Measurements from ENCODE around the gene LCN15.

Gene LCN15

GRCh38 chr9:136740069-136740468, 24.2 kb downstream of the LCN15 start:
- DNase-seq (ENCODE audit: insufficient read length, low spot score) (no peak), FAIRE-seq (no peak)
- TF ChIP-seq, protein P1, sequence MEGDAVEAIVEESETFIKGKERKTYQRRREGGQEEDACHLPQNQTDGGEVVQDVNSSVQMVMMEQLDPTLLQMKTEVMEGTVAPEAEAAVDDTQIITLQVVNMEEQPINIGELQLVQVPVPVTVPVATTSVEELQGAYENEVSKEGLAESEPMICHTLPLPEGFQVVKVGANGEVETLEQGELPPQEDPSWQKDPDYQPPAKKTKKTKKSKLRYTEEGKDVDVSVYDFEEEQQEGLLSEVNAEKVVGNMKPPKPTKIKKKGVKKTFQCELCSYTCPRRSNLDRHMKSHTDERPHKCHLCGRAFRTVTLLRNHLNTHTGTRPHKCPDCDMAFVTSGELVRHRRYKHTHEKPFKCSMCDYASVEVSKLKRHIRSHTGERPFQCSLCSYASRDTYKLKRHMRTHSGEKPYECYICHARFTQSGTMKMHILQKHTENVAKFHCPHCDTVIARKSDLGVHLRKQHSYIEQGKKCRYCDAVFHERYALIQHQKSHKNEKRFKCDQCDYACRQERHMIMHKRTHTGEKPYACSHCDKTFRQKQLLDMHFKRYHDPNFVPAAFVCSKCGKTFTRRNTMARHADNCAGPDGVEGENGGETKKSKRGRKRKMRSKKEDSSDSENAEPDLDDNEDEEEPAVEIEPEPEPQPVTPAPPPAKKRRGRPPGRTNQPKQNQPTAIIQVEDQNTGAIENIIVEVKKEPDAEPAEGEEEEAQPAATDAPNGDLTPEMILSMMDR (IDR thresholded peaks at IDR 0.05; ENCODE audit: insufficient read depth, missing control alignments) = no peak

DNA sequence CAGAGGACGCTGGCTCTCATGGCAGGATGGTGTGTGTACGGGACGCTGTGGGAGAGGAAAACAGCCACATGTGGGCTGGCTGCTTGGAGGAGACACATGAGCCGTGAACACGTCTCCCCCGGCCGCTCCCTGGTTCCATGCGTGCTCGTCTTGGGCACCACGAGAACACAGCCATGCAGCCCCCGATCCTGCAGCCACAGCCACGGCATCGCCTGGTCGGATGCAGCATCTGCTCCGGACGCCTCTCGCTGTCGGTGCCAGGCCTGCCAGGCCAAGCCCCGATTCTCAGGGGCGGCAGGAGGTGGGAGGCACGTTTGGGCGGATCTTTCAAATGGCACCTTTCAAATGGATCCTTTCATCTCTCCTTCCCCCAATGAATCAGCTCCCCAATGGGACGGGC, 24.8 kb downstream of the LCN15 start:
- FAIRE-seq (no peak), DNase-seq (ENCODE audit: insufficient read length, low spot score) (no peak)
- TF ChIP-seq, protein P1 (IDR thresholded peaks at IDR 0.05; ENCODE audit: insufficient read depth, missing control alignments) = no peak

- TF ChIP-seq, protein P1 (IDR thresholded peaks at IDR 0.05; ENCODE audit: insufficient read depth, missing control alignments) = no peak
- FAIRE-seq (no peak), DNase-seq (ENCODE audit: insufficient read length, low spot score) (no peak)
Measured at GRCh38 chr9:136738960-136739359, 25.4 kb downstream of the LCN15 start.

DNA sequence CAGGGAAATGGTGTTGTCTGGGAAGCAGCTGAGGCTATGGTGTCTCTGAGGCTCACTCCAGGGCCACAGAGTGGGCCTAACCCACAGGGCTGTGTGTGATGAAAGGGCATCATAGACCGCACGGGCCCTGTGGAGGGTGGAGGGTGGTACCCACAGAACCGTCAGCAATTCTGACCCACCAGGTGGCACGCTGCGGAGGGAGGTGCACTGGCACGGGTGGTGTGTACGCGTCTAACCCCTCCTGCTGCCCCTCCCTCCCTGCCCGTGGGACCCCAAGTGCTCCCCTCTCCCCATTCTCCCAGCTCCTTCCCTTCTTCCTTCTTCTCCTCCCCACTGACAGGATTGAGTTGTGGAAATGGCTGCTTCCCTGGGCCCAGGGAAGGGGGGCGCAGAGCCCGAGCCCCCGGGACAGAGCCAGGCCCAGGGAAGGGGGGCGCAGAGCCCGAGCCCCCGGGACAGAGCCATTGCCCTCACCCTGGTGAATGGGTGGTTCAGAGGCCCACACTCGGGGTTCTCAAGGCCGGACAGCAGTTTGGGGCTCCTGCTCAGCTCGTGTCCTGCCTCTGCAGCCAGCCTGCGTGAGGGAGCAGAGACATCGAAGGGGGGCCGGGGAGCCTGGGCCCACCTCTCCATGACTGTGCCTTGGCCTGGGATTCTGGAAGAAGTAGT, 28.4 kb downstream of the LCN15 start:
- FAIRE-seq (no peak), DNase-seq (ENCODE audit: insufficient read length, low spot score) (no peak)
- TF ChIP-seq, protein P1 (IDR thresholded peaks at IDR 0.05; ENCODE audit: insufficient read depth, missing control alignments) = no peak

- no peak for FAIRE-seq
Measured at GRCh38 chr9:136734837-136735496, 29.4 kb downstream of the LCN15 start.

GRCh38 chr9:136733611-136734010, 30.7 kb downstream of the LCN15 start:
- TF ChIP-seq, protein P1 (IDR thresholded peaks at IDR 0.05; ENCODE audit: insufficient read depth, missing control alignments) = no peak
- no peak for DNase-seq (ENCODE audit: insufficient read length, low spot score)
- FAIRE-seq = no peak

More at GRCh38 chr9:136734837-136735496, 29.4 kb downstream of the LCN15 start:
- TF ChIP-seq, protein P1 (IDR thresholded peaks at IDR 0.05; ENCODE audit: insufficient read depth, missing control alignments) = no peak
- DNase-seq (ENCODE audit: insufficient read length, low spot score) = no peak
